ENCODE measurements around the gene TWIST2.
A peak's percentile ranks its signal among the peaks of the same experiment; 100 is the strongest.

Gene TWIST2

DNA sequence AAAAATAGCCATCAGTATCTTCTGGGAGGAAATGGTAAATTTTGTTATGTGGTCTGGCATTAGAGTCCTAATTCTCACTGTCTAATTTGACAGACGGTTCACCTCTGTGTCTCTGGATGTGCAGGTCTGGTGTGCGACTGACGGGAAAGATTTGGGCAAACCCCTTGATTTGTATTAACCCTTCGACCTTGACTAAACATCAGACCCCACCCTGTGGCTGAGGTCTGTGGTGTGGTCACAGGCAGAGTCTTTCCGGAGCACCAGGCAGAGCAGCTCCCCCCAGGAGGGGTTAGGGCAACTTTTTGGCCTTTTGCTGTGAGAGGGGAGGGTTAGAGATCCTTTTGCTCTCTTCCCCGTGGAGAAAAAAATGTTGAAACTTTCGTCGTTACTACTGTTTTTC is 6.4 kb downstream of the TWIST2 start:
- peaks cover 64% of the 10 kb centered on the region for H3K4me1 Mint-ChIP-seq
- DNase-seq = no peak
- no peak overlapping the region for H3K4me3 Mint-ChIP-seq
- no peak for TF ChIP-seq CTCF (IDR thresholded peaks at IDR 0.05)
- H3K36me3 Mint-ChIP-seq (ENCODE audit: low read depth) = peaks cover 30% of the 10 kb centered on the region
- H3K27ac Mint-ChIP-seq = no peak overlapping the region
- peaks cover 19% of the 10 kb centered on the region for H3K9me3 Mint-ChIP-seq
- H3K27me3 Mint-ChIP-seq (ENCODE audit: low read depth, poor library complexity) = peaks cover 59% of the 10 kb centered on the region

DNA sequence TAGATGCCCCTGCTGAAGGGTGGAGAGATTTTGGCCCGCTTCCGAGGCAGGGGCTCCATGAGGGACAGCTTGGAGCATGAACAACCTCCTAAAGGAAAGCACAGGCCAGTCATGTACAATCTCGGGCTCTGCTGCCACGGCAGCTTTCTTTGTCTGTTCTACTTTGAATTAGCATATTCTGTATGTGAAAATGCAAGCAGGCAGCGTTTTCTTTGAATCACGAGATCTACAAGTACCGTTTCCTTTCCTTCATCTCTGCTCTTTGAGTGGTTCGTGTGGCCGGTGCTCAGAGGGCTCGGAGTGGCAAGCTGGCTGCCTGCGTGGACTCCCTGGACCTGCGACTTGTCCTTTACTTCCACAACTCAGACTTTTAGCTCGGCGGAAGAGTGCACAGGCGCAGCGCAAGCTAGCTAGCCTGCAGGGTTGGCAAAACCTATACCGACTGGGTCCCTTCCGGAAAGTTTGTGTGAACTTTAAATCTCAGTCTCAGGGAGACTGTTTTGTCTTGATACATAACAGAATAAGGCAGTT is 6.9 kb downstream of the TWIST2 start:
- peaks cover 30% of the 10 kb centered on the region for H3K36me3 Mint-ChIP-seq (ENCODE audit: low read depth)
- no peak overlapping the region for H3K4me3 Mint-ChIP-seq
- H3K4me1 Mint-ChIP-seq = peaks cover 67% of the 10 kb centered on the region
- DNase-seq = no peak
- TF ChIP-seq CTCF (IDR thresholded peaks at IDR 0.05) = no peak
- H3K27me3 Mint-ChIP-seq (ENCODE audit: low read depth, poor library complexity) = peaks cover 54% of the 10 kb centered on the region
- H3K27ac Mint-ChIP-seq = no peak overlapping the region
- peaks cover 19% of the 10 kb centered on the region for H3K9me3 Mint-ChIP-seq

DNA sequence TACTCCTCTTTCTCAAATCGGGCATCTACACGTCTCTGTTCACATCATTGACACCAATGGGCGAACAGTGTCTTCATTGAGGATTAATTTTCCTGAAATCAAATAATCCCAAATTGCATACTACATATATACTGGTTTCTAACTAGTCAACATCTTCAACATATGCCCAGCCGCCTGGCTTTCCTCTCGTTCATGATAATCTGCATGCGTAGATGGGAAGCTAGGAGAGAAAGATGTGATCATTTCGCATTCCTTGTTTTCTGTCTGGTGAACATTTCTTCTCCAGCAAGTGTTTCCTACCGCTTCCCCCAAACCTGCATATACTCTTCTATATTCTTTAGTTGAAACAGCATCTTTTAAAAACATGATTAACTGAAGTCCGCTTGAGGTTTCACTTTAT is 7.4 kb downstream of the TWIST2 start:
- TF ChIP-seq CTCF (IDR thresholded peaks at IDR 0.05) = no peak
- peaks cover 30% of the 10 kb centered on the region for H3K36me3 Mint-ChIP-seq (ENCODE audit: low read depth)
- H3K4me3 Mint-ChIP-seq = no peak overlapping the region
- peaks cover 67% of the 10 kb centered on the region for H3K4me1 Mint-ChIP-seq
- H3K9me3 Mint-ChIP-seq = peaks cover 19% of the 10 kb centered on the region
- no peak overlapping the region for H3K27ac Mint-ChIP-seq
- H3K27me3 Mint-ChIP-seq (ENCODE audit: low read depth, poor library complexity) = peaks cover 49% of the 10 kb centered on the region
- DNase-seq = no peak

DNA sequence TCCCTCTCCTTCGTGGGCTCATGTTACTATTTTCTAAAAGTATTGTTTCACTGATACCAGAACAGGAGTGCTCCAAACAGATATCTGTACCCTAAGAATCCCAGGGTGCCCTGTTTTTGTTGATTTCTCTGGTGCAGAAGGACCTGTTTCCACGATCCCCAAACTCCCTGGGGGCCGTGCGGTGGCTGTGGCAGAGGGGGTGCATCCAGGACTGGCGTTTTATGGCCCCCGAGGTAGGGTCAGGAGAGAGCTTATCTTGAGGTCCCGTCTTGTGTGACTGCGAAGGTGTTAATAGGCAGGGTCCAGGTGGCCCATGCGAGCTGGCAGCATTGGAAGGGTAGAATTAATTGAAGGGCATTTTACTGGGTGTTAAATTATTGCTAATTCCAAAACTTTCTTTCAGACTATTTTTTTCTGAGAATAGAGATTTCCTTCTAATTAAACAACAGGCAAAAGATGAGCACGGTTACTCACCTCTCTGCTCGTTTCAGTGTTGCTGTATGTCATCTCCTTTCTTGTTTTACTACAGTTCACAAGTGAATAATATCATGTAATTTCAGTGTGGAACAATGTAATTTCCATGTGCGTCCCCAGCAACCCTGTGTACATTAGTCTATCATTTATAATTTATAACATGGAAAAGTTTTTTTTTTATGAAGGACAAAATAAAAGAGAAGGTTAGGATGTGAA is 8.2 kb downstream of the TWIST2 start:
- no peak for DNase-seq
- peaks cover 62% of the 10 kb centered on the region for H3K4me1 Mint-ChIP-seq
- peaks cover 19% of the 10 kb centered on the region for H3K9me3 Mint-ChIP-seq
- H3K27me3 Mint-ChIP-seq (ENCODE audit: low read depth, poor library complexity) = peaks cover 41% of the 10 kb centered on the region
- TF ChIP-seq CTCF (IDR thresholded peaks at IDR 0.05) = no peak
- peaks cover 30% of the 10 kb centered on the region for H3K36me3 Mint-ChIP-seq (ENCODE audit: low read depth)
- no peak overlapping the region for H3K4me3 Mint-ChIP-seq
- H3K27ac Mint-ChIP-seq = no peak overlapping the region

DNA sequence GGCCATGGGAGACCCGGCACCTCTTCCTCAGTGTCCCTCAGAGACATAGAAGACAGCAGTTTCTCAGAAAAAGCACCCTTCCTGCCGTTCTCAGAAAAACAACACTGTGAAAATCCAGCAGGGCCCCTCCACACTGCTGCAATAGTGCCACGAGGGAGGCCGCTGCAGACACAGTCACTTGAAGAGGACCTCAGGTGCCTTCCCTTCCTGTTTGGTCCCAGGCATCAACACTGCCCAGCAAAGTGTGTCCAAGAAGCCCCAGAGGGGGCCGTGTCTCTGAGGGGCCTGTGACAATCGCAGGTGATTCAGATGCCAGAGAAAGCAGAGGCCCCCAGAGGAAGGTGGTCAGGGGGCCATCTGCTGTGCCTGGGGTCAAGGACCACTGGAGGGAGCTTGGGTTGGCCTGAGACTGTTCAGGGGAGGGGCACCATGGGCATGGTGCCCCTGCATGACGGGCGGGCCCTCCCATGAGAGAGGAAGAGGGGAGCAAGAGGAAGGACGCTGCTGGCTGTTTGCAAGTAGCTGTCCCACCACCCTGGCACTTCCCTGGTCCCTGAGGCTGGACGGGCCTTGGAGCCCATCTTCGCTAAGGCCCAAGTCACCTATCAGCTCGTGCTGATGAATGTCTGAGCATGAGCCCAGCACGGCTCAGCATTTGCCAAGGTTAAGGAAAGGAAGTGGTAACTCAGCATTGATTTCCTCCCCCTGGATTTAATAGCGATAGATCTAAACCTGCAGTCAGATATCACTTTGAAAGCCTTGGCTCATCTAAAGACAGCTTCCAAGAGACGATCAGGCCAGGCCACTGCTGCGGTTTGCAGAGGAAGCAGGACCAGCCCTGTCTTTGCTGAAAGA is 9.1 kb downstream of the TWIST2 start:
- H3K27ac Mint-ChIP-seq = peak overlapping the region; percentile 54
- no peak for TF ChIP-seq CTCF (IDR thresholded peaks at IDR 0.05)
- no peak overlapping the region for H3K4me3 Mint-ChIP-seq
- peaks cover 19% of the 10 kb centered on the region for H3K9me3 Mint-ChIP-seq
- H3K4me1 Mint-ChIP-seq = peaks cover 60% of the 10 kb centered on the region
- DNase-seq = no peak
- peaks cover 30% of the 10 kb centered on the region for H3K36me3 Mint-ChIP-seq (ENCODE audit: low read depth)
- H3K27me3 Mint-ChIP-seq (ENCODE audit: low read depth, poor library complexity) = peaks cover 32% of the 10 kb centered on the region
